SW 1271 (cell line): ENCODE data around the gene WAC.
A peak's percentile ranks its signal among the peaks of the same experiment; 100 is the strongest.

Experiments
- DNase-seq, 2 experiments: peaks; one replicate each; lab custom pipeline; 2025; lab: John Stamatoyannopoulos, UW

The WAC gene

DNA sequence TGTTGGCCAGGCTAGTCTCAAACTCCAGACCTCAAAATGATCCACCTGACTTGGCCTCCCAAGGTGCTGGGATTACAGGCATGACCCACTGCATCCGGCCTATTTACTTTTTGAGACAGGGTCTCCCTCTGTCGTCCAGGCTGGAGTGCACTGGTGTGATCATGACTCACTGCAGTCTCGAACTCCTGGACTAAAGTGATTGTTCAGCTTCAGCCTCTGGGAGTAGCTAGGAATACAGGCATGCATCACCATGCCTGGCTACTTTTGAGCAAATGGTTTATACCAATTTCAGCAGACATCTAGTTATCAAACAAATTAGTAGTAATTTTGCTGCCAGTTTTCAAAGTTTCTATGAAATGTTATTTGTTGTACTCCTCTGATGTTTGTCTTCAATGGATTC lies 2.2 kb upstream of the WAC start:
- DNase-seq = no peak

GRCh38 chr10:28533186-28533564 lies 257 bp downstream of the WAC start:
- DNase-seq = peak in 1 of 2 experiments; percentile 48

DNA sequence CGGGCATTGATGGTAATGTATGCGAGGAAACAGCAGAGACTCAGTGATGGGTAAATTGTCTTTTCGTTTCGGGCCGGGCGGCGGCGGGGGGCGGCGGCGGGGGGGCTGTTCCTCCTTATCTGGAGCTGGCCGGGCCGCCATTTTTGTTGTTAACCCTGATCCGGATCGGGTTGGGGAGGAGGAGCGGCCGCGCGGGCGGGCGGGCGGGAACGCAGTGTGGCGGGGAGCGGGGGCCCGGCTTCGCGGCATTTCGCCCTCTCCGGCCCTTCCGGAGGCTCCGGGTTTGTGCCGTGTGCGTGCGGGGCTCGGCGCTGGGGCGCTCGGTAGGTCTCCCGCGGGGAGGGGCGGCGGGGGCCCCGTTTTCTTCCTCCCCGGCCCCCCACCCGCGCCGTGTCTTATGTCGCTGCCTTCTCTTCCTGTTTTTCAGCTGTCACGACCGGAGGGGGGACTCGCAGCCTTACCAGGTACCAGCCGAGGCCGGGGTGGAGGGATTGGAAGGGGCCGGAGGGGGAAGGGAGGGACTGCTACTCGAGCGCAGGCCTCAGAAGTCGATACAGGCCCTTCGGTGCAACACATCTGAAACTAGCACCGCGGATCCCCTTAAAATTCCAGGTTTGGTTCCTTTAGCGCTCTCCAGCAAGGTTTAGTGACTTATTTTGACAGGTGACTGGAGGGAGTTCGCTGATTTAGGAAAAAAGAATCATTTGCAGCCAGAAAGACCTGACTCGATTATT lies 820 bp downstream of the WAC start:
- peak; percentile 23 to 70 for DNase-seq

DNA sequence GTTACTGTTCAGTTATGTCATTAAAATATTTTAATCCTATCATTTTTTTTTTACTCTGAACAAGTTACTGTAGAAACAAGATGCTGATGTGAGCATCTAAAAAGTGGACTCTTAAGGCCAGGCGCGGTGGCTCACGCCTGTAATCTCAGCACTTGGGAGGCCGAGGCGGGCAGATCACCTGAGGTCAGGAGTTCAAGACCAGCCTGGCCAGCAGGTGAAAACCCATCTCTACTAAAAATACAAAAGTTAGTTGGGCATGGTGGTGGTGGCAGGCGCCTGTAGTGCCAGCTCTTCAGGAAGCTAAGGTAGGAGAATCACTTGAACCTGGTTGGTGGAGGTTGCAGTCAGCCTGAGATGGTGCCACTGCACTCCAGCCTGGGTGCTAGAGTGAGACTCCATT lies 2.9 kb downstream of the WAC start:
- DNase-seq = no peak

DNA sequence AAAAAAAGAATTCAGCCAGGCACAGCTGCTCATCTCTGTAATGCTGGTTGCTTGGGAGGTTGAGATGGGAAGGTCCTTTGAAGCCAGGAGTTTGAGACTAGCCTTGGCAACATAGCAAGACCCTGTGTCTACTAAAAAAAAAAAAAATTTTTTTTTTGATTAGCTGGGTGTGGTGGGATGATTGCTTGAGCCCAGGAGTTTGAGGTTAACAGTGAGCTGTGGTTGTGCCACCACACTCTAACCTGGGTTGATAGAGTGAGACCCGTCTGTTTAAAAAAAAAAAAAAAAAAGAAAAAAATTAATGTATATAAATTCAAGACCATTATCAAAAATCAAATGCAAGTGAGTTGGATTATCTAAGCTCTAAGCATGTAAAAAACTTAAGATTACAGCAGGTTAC lies 5.7 kb downstream of the WAC start:
- DNase-seq = no peak

- no peak for DNase-seq
Observed at GRCh38 chr10:28540145-28540544, 7.2 kb downstream of the WAC start.

DNA sequence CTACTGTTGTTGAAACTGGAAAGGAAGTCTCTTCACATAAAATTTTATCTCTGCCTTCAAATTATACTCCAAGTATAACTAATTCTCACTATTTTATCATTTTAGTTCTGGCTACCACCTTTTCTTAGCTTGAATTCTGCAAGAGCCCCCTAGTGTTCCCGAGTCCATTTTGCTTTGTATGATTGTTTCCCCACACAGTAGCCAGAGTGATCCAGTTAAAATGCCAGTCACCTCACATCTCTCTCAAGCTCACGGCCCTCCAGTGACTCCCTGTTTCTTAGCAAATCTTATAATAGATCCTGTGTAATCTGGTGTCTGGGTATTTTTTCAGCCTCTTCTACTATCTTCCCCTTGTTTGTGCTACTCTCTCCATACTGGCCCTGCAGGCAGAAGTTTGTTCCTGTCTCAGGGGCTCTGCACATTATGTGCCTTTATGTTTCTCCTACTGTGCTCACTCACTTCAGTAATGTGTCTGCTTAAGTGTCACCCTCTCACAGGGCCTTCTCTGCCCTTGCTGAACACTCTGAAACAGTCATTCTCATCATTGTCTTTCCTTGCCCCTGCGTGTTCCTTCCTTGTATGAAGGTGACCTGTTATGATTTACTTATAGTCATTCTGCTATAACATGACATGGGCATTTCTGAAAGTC lies 8.9 kb downstream of the WAC start:
- DNase-seq = peak in 1 of 2 experiments; percentile 27

DNA sequence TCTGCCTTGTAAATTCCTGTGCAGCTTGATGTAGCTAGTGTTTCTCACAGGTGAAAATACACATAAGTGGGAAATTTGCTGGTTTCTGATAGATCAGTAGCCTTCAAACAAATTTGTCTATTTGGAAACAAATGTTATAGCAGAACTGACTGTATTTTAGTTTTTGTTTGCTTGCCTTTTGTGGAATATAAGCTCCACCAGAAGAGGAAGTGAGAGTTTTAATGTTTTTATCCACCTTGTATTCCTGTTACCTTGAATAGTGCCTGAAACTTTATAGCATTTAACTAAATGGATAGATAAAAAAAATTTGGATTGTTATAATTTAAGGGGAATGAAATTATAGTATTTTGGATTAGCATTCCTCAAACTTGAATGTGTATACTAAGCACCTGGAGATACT lies 9.8 kb downstream of the WAC start:
- no peak for DNase-seq

GRCh38 chr10:28544058-28544457 lies 11.1 kb downstream of the WAC start:
- DNase-seq = no peak

DNA sequence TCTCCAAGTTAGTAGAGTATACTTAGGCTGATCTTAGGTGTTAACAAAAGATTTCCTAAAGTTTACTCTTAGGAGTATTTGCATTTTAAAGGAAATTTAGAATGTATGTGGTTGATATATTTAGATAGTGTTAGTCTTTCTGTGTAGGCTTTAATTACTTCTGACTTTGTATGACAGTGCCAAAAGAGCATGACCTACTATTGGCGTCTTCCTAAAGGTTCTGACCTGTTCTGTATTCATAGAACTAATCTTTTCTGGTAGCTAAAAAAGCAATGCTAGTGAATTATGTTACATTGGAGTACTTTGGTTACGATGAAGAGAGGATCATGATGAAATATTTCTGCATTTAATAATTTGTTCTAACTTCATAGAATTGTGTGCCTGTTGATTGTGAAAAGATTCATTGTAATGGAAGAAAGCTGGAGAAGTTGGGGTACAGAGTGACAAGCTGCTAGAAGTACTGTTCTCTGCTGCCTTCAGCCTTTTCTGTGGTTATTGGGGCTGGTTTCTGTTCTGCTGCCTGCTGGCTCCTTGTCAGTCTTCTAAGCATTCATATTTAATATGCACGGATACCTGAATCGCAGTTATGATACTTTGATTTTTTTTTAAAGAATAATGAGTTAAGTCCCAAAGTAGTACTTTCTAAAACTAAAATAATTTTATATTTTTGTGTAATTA lies 13.2 kb downstream of the WAC start:
- no peak for DNase-seq

GRCh38 chr10:28548781-28549498 lies 16.0 kb downstream of the WAC start:
- no peak for DNase-seq

- DNase-seq = no peak
Observed at GRCh38 chr10:28551086-28551485, 18.2 kb downstream of the WAC start.

- no peak for DNase-seq
Observed at GRCh38 chr10:28552775-28553174, 19.9 kb downstream of the WAC start.

- no peak for DNase-seq
Observed at GRCh38 chr10:28554009-28554408, 21.1 kb downstream of the WAC start.

DNA sequence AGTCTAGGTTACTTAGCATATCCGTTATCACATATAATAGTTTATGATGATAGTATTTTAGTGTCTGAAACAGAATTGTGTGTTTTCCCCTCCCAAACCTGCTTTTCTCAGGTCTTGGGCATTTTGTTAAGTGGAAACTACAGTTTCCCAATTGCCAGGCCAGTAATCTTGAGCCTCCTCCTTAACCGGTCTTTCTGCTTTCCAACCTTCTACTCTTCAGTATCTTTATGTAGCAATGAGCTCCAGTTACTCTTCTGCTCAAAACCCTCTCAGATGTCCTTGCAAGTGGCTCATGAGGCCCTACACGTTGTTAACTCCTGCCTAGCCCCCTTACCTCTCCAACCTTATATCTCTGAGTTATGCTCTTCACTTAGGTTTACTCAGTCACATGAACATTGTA lies 22.0 kb downstream of the WAC start:
- no peak for DNase-seq

GRCh38 chr10:28555358-28555757 lies 22.4 kb downstream of the WAC start:
- DNase-seq = no peak

GRCh38 chr10:28556142-28556541 lies 23.2 kb downstream of the WAC start:
- no peak for DNase-seq

DNA sequence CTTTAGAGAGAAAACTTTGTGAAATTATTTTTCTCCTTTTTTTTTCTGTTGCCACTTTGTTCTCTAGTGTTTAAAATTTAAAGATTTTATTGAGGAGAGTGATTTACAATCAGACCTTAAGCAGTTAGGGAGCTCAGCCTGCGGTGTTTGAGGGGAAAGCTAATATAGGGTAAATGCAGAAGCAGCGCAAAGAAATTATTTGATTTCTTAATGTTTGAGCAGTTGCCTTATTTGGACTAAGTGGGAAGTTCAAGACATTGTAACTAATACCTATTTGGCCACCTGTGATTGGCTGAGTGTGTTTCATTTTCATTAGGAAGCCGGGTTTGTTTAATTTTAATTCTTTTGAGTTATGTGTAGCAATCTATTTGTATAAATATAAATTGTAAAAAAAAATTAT lies 25.3 kb downstream of the WAC start:
- DNase-seq = no peak

DNA sequence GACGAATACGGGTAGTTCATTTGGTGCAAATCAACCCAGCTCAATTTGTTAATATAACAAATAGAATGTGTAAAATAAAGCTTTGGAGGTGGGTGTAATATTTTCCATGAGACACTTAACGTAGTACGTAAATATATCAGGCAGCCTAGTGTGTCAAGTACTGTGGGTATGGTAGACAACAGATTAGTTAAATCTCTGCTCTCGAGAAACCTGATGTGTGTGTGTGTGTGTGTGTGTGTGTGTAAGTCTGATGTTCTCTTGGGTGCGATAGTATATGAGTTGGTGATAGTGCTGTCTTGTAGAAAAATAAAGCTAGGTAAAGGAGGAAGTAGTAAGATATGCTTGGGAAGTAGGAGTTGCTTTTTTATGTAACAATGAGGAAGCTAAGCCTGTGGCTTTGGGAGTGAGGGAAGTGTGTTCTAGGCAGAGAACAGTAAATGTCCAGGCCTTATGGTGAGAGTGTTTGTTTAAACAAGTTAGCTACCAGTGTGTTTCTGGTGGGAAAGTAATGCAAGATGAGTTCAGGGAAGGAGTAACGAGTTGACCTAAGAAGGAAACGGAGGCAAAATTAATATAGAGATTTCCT lies 26.1 kb downstream of the WAC start:
- no peak for DNase-seq

DNA sequence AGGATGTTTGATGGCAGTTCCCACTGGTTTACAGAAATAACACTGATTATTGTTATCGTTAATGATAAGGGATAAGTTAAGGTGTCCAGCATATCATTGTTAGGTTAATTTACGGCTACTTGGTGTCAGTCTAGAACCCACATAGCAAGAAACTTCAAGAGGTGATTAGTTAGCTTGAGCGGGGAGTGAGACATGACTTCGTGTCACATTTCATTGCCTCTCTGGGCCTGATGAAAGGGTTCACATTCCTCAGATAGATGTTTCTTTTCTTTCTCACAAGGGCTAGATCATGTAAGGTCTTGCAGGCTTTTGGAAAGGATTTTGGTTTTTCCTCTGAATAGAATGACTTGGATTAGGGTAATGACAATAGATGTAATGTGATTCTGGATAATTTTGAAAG lies 26.7 kb downstream of the WAC start:
- DNase-seq = no peak

DNA sequence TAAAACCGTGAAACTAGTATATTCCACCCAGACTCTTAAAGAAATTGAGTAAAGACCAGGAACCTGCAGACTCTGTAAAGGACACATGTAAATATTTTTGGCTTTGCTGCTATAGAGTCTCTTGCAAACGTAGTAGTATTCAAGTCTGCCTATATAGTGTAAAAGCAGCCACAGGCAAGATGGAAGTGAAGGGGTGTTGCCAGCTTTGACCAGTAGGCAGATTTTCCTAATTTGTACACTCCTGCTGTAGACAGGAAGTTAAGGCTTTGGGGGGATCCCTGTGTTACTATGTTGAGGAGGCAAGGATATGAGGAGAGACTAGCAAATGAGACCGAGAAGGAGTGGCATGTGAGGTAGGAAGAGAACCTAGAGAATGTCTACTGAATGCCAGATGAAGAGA lies 27.7 kb downstream of the WAC start:
- no peak for DNase-seq

DNA sequence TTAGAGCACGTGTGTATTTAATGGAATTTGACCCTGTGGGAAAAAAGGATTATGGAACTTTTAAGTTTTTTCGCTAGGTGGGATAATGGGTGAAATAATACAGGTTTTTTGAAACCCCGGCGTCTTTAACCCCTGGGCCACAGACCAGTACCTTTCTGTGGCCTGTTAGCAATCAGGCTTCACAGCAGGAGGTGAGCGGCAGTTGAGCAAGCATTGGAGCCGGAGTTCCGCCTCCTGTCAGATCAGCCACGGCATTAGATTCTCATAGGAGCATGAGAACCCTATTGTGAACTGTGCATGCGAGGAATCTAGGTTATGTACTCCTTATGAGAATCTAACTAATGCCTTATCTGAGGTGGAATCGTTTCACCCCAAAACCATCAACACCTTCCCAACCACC lies 28.6 kb downstream of the WAC start:
- no peak for DNase-seq
